DMS114 treated with DMSO at 0.1 percent for 48 hours (cell line): ENCODE measurements around the gene SLC25A6.
"Not testable (repeated sequence)": the region's sequence is repeated elsewhere in the genome, so short reads cannot be mapped to it uniquely, and the experiment has no call there.

Experiments
- DNase-seq: peaks from one replicate; lab custom pipeline; 2025; ENCODE audit not compliant: unreplicated experiment; lab: John Stamatoyannopoulos, UW

Gene SLC25A6

DNA sequence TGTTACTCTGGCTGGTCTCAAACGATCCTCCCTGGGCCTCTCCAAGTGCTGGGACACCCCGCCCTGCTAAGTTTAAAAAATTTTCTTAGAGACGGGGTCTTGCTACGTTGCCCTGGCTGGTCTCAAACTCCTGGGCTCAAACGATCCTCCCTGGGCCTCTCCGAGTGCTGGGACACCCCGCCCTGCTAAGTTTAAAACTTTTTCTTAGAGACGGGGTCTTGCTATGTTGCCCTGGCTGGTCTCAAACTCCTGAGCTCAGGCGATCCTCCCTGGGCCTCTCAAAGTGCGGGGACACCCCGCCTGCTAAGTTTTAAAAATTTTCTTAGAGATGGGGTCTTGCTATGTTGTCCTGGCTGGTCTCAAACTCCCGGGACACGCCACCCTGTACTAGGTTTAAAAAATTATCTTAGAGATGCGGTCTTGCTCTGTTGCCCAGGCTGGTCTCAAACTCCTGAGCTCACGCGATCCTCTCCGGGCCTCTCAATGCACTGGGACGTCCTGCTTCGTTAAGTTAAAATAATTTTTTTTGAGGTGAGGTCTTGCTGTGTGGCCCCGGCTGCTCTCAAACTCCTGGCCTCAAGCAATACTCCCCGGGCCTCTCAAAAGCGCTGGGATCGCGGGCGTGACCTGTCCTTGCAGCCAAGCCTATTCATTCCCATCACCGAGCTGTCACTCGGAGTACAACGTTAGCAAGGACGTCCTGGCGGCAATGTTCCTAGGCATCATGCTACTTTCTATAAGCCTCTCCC lies 1.1 kb downstream of the SLC25A6 start:
- no peak for DNase-seq

DNA sequence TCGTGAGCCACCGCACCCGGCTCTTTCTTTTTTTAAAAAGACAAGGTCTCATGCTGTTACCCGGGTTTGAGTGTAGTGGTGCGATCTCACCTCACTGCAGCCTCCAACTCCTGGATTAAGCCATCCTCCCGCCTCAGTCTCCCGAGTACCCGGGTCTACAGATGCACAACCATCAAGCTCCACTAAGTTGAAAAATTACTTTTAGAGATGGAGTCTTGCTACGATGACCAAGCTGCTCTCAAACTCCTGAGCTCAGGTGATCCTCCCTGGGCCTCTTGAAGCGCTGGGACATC lies 2.0 kb downstream of the SLC25A6 start:
- no peak for DNase-seq

GRCh38 chrX:1389181-1389992 lies 2.5 kb downstream of the SLC25A6 start:
- no peak for DNase-seq

GRCh38 chrX:1388651-1389050 lies 3.3 kb downstream of the SLC25A6 start:
- no peak for DNase-seq

- no peak for DNase-seq
Measured at GRCh38 chrX:1387141-1387776, 4.7 kb downstream of the SLC25A6 start.

- no peak for DNase-seq
Measured at GRCh38 chrX:1386338-1387127, 5.4 kb downstream of the SLC25A6 start.

GRCh38 chrX:1385253-1386223 lies 6.4 kb downstream of the SLC25A6 start:
- no peak for DNase-seq

- no peak for DNase-seq
Measured at GRCh38 chrX:1384658-1385252, 7.2 kb downstream of the SLC25A6 start.

- DNase-seq, result no peak
Measured at GRCh38 chrX:1380672-1381233, 11.2 kb downstream of the SLC25A6 start.

DNA sequence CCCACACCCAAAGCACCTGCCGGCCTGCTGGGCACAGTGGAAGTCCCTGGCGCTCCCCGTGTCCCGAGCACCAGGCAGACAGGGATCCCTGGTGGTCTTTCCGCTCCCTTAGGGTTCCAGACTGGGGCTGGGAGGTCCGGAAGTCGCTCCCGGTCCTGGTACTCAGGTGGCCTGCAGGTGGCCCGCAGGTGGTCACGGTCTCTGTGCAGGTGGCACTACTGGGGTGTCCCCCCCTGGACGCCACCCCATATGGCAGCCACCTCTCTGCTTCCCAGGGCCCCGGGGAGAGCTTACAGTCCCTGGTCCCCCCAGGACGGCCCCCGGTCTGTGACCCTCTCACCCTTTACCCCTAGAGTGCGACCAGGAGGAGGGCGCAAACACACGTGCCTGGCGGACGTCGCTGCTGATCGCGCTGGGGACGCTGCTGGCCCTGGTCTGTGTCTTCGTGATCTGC lies 13.6 kb downstream of the SLC25A6 start:
- DNase-seq, result no peak

GRCh38 chrX:1368385-1368698 lies 23.6 kb downstream of the SLC25A6 start:
- no peak for DNase-seq

GRCh38 chrX:1366363-1366762 lies 25.6 kb downstream of the SLC25A6 start:
- not testable (repeated sequence) for DNase-seq

DNA sequence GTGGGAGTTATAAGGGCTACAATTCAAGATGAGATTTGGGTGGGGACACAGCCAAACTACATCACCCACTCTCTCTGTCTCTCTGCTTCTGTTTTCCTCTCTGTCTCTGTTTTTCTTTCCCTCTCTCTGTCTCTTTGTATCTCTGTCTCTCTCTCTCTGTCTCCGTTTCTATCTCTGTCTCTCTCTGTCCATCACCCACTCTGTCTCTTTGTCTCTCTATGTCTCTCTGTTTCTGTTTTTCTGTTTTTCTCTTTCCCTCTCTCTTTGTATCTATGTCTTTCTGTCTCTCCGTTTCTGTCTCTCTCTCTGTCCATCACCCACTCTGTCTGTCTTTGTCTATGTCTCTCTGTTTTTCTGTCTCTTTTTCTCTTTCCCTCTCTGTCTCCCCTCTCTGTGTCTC lies 30.0 kb downstream of the SLC25A6 start:
- no peak for DNase-seq

- no peak for DNase-seq
Measured at GRCh38 chrX:1361275-1361674, 30.6 kb downstream of the SLC25A6 start.

DNA sequence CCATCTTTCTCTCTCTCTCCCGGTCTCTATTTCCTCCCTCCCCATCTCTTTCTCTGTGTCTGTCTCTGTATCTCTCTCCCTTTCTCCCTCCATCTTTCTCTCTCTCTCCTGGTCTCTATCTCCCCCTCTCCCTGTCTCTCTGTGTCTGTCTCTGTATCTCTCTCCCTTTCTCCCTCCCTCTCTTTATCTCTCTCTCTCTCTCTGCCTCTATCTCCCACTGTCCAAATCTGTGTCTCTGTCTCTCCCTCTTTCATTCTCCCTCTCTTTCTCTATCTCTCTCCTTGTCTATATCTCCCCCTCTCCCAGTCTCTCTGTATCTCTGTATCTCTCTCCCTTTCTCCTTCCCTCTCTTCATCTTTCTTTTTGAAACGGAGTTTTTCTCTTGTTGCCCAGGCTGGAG lies 31.7 kb downstream of the SLC25A6 start:
- DNase-seq, result no peak

GRCh38 chrX:1359477-1359873 lies 32.4 kb downstream of the SLC25A6 start:
- no peak for DNase-seq

DNA sequence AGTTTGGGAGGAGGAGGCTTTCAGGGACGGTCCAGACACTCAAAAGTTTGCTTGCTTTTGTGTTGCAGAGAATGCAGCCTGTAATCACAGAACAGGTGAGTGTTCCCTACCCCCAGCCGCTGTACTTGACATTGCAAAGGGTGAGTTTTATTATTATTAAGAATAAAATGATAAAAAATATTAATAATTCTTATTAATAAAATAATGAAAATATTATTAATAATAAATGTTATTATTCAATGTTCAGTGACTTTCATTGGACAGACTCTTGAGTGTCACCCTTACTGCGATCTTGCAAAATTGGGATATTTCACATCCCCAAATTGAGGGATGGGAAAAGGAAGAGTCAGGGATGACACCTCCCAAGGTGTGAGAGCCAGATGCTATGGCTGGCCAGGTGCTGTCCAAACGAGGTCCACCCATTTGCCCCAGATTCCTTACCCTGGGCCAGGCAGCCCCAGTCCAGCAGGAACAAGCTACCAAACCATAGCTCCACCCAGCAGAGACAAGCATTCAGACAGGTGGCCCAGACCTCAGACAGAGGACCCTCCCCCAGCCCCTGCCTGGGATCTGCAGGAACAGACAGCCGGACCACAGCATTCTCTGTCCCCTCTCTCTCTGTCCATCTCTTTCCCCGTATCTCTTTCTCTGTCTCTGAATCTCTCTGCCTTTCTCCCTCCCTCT lies 33.0 kb downstream of the SLC25A6 start:
- DNase-seq, result no peak

DNA sequence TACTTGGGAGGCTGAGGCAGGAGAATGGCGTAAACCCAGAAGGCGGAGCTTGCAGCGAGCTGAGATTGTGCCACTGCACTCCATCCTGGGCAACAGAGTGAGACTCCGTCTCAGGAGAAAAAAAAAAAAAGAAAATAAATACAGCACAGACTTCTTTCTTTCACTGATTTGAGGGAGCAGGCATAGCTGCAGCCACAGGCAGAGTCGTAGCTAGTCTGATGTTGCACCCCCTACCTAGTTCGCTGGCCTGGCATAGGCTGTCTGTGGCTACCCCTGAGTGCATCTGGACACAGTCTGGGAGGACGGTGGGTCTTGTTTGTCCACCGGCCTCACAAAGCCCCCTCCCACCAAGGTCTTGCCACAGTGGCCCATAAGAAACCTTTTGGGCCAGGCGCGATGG lies 33.9 kb downstream of the SLC25A6 start:
- no peak for DNase-seq
